Stimulated activated CD8-positive, alpha-beta memory T cell treated with anti-CD3 and anti-CD28 coated beads, Interleukin-7, amount 100 ng/mL, for 24 hours (primary cell): Measurements from ENCODE around the gene RNF4.
"Not testable (repeated sequence)": the region's sequence is repeated elsewhere in the genome, so short reads cannot be mapped to it uniquely, and the experiment has no call there.

Experiments
- DNase-seq: peaks from one replicate; pipeline ENCODE4 v3.0.0-alpha.2; 2020; ENCODE audit warnings: low read depth

Gene RNF4

GRCh38 chr4:2457481-2458295 lies 11.2 kb upstream of the RNF4 start:
- DNase-seq: no peak

- no peak for DNase-seq
These were observed 10.1 kb upstream of the RNF4 start for GRCh38 chr4:2458546-2459491.

GRCh38 chr4:2459589-2460349 lies 9.1 kb upstream of the RNF4 start:
- DNase-seq: no peak

GRCh38 chr4:2461246-2461960 lies 7.5 kb upstream of the RNF4 start:
- no peak for DNase-seq

GRCh38 chr4:2462218-2462991 lies 6.5 kb upstream of the RNF4 start:
- peak; percentile 19 for DNase-seq

- no peak for DNase-seq
These were observed 5.7 kb upstream of the RNF4 start for GRCh38 chr4:2462992-2463762.

- no peak for DNase-seq
These were observed 3.9 kb upstream of the RNF4 start for GRCh38 chr4:2465032-2465431.

GRCh38 chr4:2465544-2465943 lies 3.4 kb upstream of the RNF4 start:
- not testable (repeated sequence) for DNase-seq

GRCh38 chr4:2469192-2469984 lies 482 bp downstream of the RNF4 start:
- DNase-seq: peak; percentile 45

GRCh38 chr4:2470791-2471190 lies 1.9 kb downstream of the RNF4 start:
- no peak for DNase-seq

GRCh38 chr4:2472187-2472586 lies 3.3 kb downstream of the RNF4 start:
- no peak for DNase-seq

GRCh38 chr4:2478229-2478628 lies 9.3 kb downstream of the RNF4 start:
- DNase-seq: no peak

GRCh38 chr4:2480649-2481048 lies 11.7 kb downstream of the RNF4 start:
- DNase-seq: no peak

GRCh38 chr4:2482192-2482591 lies 13.3 kb downstream of the RNF4 start:
- no peak for DNase-seq

GRCh38 chr4:2482693-2483092 lies 13.8 kb downstream of the RNF4 start:
- no peak for DNase-seq

- DNase-seq: no peak
These were observed 14.3 kb downstream of the RNF4 start for GRCh38 chr4:2483237-2483636.

GRCh38 chr4:2484185-2484584 lies 15.3 kb downstream of the RNF4 start:
- no peak for DNase-seq

GRCh38 chr4:2484993-2485392 lies 16.1 kb downstream of the RNF4 start:
- peak; percentile 22 for DNase-seq

GRCh38 chr4:2485956-2486355 lies 17.1 kb downstream of the RNF4 start:
- no peak for DNase-seq
